Mesendoderm (in vitro differentiated cells): ENCODE results near the gene BMP2K.

Experiments
- DNase-seq: peaks from one replicate; pipeline ENCODE4 v3.0.0; 2013
- H2AK5ac ChIP-seq: 2 replicates; pipeline ENCODE4 v1.6.1; 2013; ENCODE audit warnings: low read length, inconsistent platforms
- H2BK120ac ChIP-seq: 2 replicates; pipeline ENCODE4 v1.6.1; 2013; ENCODE audit warnings: low read depth, mild to moderate bottlenecking, low read length, moderate library complexity, mixed read lengths
- H2BK15ac ChIP-seq: replicated peaks from 2 replicates; pipeline ENCODE4 v1.6.1; 2013; ENCODE audit warnings: low read depth, mild to moderate bottlenecking, moderate library complexity
- H2BK5ac ChIP-seq: 2 replicates; pipeline ENCODE4 v1.6.1; 2013; ENCODE audit warnings: low read length, inconsistent platforms
- H3K18ac ChIP-seq: 2 replicates; pipeline ENCODE4 v1.6.1; 2013; ENCODE audit warnings: mild to moderate bottlenecking, low read length, mixed read lengths
- H3K23ac ChIP-seq: one replicate; pipeline ENCODE4 v1.6.1; 2013; ENCODE audit warnings: low read length
- H3K27ac ChIP-seq: 2 replicates; pipeline ENCODE4 v1.5.1; 2013; ENCODE audit warnings: low read depth, mild to moderate bottlenecking, inconsistent platforms, low read length, moderate library complexity
- H3K27me3 ChIP-seq: 2 replicates; pipeline ENCODE4 v1.6.1; 2013; ENCODE audit warnings: low read length, control low read depth, mild to moderate bottlenecking, inconsistent platforms; ENCODE audit not compliant: insufficient read depth, poor library complexity
- H3K36me3 ChIP-seq: 2 replicates; pipeline ENCODE4 v1.6.1; 2013; ENCODE audit warnings: low read length, inconsistent platforms; ENCODE audit not compliant: control insufficient read depth, insufficient read depth
- H3K4ac ChIP-seq: one replicate; pipeline ENCODE4 v1.6.1; 2013; ENCODE audit warnings: low read depth, mild to moderate bottlenecking, low read length, moderate library complexity
- H3K4me1 ChIP-seq: 2 replicates; pipeline ENCODE4 v1.6.1; 2013; ENCODE audit warnings: low read depth, low read length, inconsistent platforms; ENCODE audit not compliant: control insufficient read depth
- H3K4me2 ChIP-seq: 2 replicates; pipeline ENCODE4 v1.6.1; 2013; ENCODE audit warnings: low read length
- H3K4me3 ChIP-seq: 2 replicates; pipeline ENCODE4 v1.5.1; 2013; ENCODE audit warnings: mild to moderate bottlenecking, low read length
- H3K56ac ChIP-seq: one replicate; pipeline ENCODE4 v1.6.1; 2013; ENCODE audit warnings: low read length
- H3K79me1 ChIP-seq: 2 replicates; pipeline ENCODE4 v1.6.1; 2013; ENCODE audit warnings: low read length, inconsistent platforms
- H3K79me2 ChIP-seq: 2 replicates; pipeline ENCODE4 v1.6.1; 2013; ENCODE audit warnings: mild to moderate bottlenecking, low read length; ENCODE audit not compliant: control insufficient read depth, insufficient read depth
- H3K9ac ChIP-seq: 2 replicates; pipeline ENCODE4 v1.6.1; 2013; ENCODE audit warnings: low read length, inconsistent platforms
- H4K5ac ChIP-seq: one replicate; pipeline ENCODE4 v1.6.1; 2013; ENCODE audit warnings: low read length
- H4K8ac ChIP-seq: one replicate; pipeline ENCODE4 v1.6.1; 2013; ENCODE audit warnings: low read depth, mild to moderate bottlenecking, control low read depth, low read length, moderate library complexity
- WGBS: extraction: QIAGEN DNeasy Blood & Tissue Kit; methylation state at CpG from one replicate; pipeline ENCODE4 v1.1.7; 2013; ENCODE audit warnings: low lambda C conversion rate, missing lambda C conversion rate; ENCODE audit not compliant: insufficient coverage; ENCODE audit errors: extremely low coverage; 5-methylcytosine and 5-hydroxymethylcytosine counted together

Gene BMP2K

GRCh38 chr4:78779280-78779679 is 3.1 kb downstream of the BMP2K start:
- Histone ChIP-seq H3K4me3 (no peak overlapping the region), H2BK120ac (no peak overlapping the region), H3K18ac (no peak overlapping the region), H3K4ac (no peak overlapping the region), H2BK15ac (no peak overlapping the region), H3K79me2 (peaks cover 33% of the 10 kb centered on the region), H2AK5ac (no peak overlapping the region), H4K5ac (no peak overlapping the region), H3K27ac (no peak overlapping the region), H3K79me1 (peaks cover 16% of the 10 kb centered on the region), H3K23ac (no peak overlapping the region), H3K36me3 (no peaks in the 10 kb centered on the region), H3K4me1 (peaks cover 14% of the 10 kb centered on the region), H4K8ac (no peak overlapping the region), H2BK5ac (no peak overlapping the region), H3K27me3 (no peaks in the 10 kb centered on the region), H3K56ac (no peak overlapping the region), H3K4me2 (peak overlapping the region; percentile 9), H3K9ac (no peak overlapping the region)
- WGBS = no CpG with 5 or more reads among the region's 2 CpGs
- no peak for DNase-seq

- no peak overlapping the region for H2BK15ac ChIP-seq
- H3K27ac ChIP-seq = no peak overlapping the region
- peaks cover 16% of the 10 kb centered on the region for H3K79me1 ChIP-seq
- no peak overlapping the region for H3K56ac ChIP-seq
- H3K23ac ChIP-seq = no peak overlapping the region
- no peak overlapping the region for H3K4me2 ChIP-seq
- no peak overlapping the region for H3K9ac ChIP-seq
- no peak overlapping the region for H2BK120ac ChIP-seq
- H4K5ac ChIP-seq = no peak overlapping the region
- no peak overlapping the region for H3K4ac ChIP-seq
- H3K36me3 ChIP-seq = no peaks in the 10 kb centered on the region
- peaks cover 14% of the 10 kb centered on the region for H3K4me1 ChIP-seq
- peaks cover 33% of the 10 kb centered on the region for H3K79me2 ChIP-seq
- H4K8ac ChIP-seq = no peak overlapping the region
- H2AK5ac ChIP-seq = no peak overlapping the region
- whole genome bisulfite sequencing = 100% methylated on average over 1 of the region's 2 CpGs
- no peak overlapping the region for H2BK5ac ChIP-seq
- DNase-seq = no peak
- no peaks in the 10 kb centered on the region for H3K27me3 ChIP-seq
- H3K4me3 ChIP-seq = no peak overlapping the region
- H3K18ac ChIP-seq = no peak overlapping the region
Observed at GRCh38 chr4:78780093-78780492, 3.9 kb downstream of the BMP2K start.

- Histone ChIP-seq H3K27ac (no peak overlapping the region), H3K4me1 (peaks cover 14% of the 10 kb centered on the region), H2BK15ac (no peak overlapping the region), H3K56ac (no peak overlapping the region), H3K18ac (no peak overlapping the region), H4K8ac (no peak overlapping the region), H3K9ac (no peak overlapping the region), H4K5ac (no peak overlapping the region), H3K36me3 (no peaks in the 10 kb centered on the region), H3K27me3 (no peaks in the 10 kb centered on the region), H3K79me2 (peaks cover 38% of the 10 kb centered on the region), H2AK5ac (no peak overlapping the region), H3K4ac (no peak overlapping the region), H3K23ac (no peak overlapping the region), H2BK5ac (no peak overlapping the region), H3K4me3 (no peak overlapping the region), H3K79me1 (peaks cover 19% of the 10 kb centered on the region), H3K4me2 (no peak overlapping the region), H2BK120ac (no peak overlapping the region)
- WGBS = no CpG with 5 or more reads among the region's 1 CpG
- DNase-seq = no peak
Observed at GRCh38 chr4:78781139-78781538, 5.0 kb downstream of the BMP2K start.

- Histone ChIP-seq H3K18ac (no peak overlapping the region), H3K4ac (no peak overlapping the region), H3K27me3 (no peaks in the 10 kb centered on the region), H2BK120ac (no peak overlapping the region), H3K23ac (no peak overlapping the region), H3K79me1 (peaks cover 21% of the 10 kb centered on the region), H3K4me1 (peaks cover 14% of the 10 kb centered on the region), H2AK5ac (no peak overlapping the region), H2BK5ac (no peak overlapping the region), H3K56ac (no peak overlapping the region), H3K9ac (no peak overlapping the region), H2BK15ac (no peak overlapping the region), H4K8ac (no peak overlapping the region), H3K4me3 (no peak overlapping the region), H3K4me2 (no peak overlapping the region), H3K36me3 (no peaks in the 10 kb centered on the region), H4K5ac (no peak overlapping the region), H3K27ac (no peak overlapping the region), H3K79me2 (peaks cover 41% of the 10 kb centered on the region)
- DNase-seq = no peak
- WGBS = no CpG with 5 or more reads among the region's 3 CpGs
Observed at GRCh38 chr4:78781924-78782323, 5.8 kb downstream of the BMP2K start.

- Histone ChIP-seq H2AK5ac (no peak overlapping the region), H3K56ac (no peak overlapping the region), H2BK15ac (no peak overlapping the region), H3K4ac (no peak overlapping the region), H4K8ac (no peak overlapping the region), H3K36me3 (no peaks in the 10 kb centered on the region), H3K79me2 (peaks cover 26% of the 10 kb centered on the region), H3K4me1 (peaks cover 5% of the 10 kb centered on the region), H3K27ac (no peak overlapping the region), H3K23ac (no peak overlapping the region), H2BK120ac (no peak overlapping the region), H3K4me3 (no peak overlapping the region), H3K4me2 (no peak overlapping the region), H3K18ac (no peak overlapping the region), H4K5ac (no peak overlapping the region), H3K27me3 (no peaks in the 10 kb centered on the region), H3K79me1 (peaks cover 16% of the 10 kb centered on the region), H2BK5ac (no peak overlapping the region), H3K9ac (no peak overlapping the region)
- DNase-seq = no peak
- no CpG with 5 or more reads among the region's 4 CpGs for WGBS
Observed at GRCh38 chr4:78784236-78784865, 8.2 kb downstream of the BMP2K start.

- no peak overlapping the region for H3K4me2 ChIP-seq
- DNase-seq = no peak
- peaks cover 12% of the 10 kb centered on the region for H3K79me1 ChIP-seq
- H2BK120ac ChIP-seq = no peak overlapping the region
- no peaks in the 10 kb centered on the region for H3K27me3 ChIP-seq
- H3K4ac ChIP-seq = no peak overlapping the region
- no peak overlapping the region for H3K18ac ChIP-seq
- no peak overlapping the region for H3K9ac ChIP-seq
- H3K4me3 ChIP-seq = no peak overlapping the region
- no peak overlapping the region for H3K27ac ChIP-seq
- H4K5ac ChIP-seq = no peak overlapping the region
- H3K4me1 ChIP-seq = no peaks in the 10 kb centered on the region
- H3K79me2 ChIP-seq = peaks cover 13% of the 10 kb centered on the region
- WGBS = no CpG with 5 or more reads among the region's 2 CpGs
- no peak overlapping the region for H2BK15ac ChIP-seq
- H3K23ac ChIP-seq = no peak overlapping the region
- H2BK5ac ChIP-seq = no peak overlapping the region
- H3K36me3 ChIP-seq = no peaks in the 10 kb centered on the region
- H4K8ac ChIP-seq = no peak overlapping the region
- H2AK5ac ChIP-seq = no peak overlapping the region
- no peak overlapping the region for H3K56ac ChIP-seq
Observed at GRCh38 chr4:78787392-78788006, 11.3 kb downstream of the BMP2K start.
